GM12865 (cell line): Measurements from ENCODE around the gene RRP1B.

Experiments used
- DNase-seq: peaks from one replicate; pipeline ENCODE4 v3.0.0; 2010; ENCODE audit warnings: low read depth
- H3K4me3 ChIP-seq: 2 replicates; pipeline ENCODE4 v1.5.1; 2011; ENCODE audit warnings: mild to moderate bottlenecking, low read depth, low read length, control low read depth
- CTCF ChIP-seq: IDR thresholded peaks from 2 replicates; pipeline ENCODE4 v1.5.1; 2011; ENCODE audit warnings: low read length, control low read depth, low read depth, inconsistent platforms; ENCODE audit not compliant: insufficient read depth; ENCODE audit errors: missing control alignments

The RRP1B gene

GRCh38 chr21:43631411-43632107 is 27.8 kb upstream of the RRP1B start:
- DNase-seq, result no peak
- H3K4me3 ChIP-seq, result no peak overlapping the region
- no peak for TF ChIP-seq CTCF

DNA sequence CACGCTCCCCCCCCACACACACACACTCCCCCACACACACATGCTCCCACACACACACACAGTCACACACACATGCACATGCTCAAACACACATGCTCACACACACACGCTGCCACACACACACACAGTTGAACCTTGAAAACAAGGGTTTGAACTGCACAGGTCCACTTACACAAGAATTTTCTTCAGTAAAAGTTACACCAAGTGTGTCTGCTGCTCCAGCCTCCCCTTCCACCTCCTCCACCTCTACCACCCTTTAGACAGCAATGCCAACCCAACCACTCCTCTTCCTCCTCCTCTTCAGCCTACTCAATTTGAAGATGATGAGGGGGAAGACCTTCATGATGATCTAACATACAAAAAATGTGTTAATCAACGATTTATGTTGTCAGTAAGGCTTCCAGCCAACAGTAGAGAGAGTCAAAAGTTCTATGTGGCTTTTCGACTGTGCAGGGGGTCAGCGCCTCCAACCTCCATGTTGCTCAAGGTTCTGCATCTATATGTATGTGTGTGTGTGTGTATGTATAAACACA is 26.9 kb upstream of the RRP1B start:
- no peak for TF ChIP-seq CTCF
- no peak for DNase-seq
- H3K4me3 ChIP-seq, result no peak overlapping the region

- no peak for DNase-seq
- H3K4me3 ChIP-seq, result no peak overlapping the region
- TF ChIP-seq CTCF, result no peak
Observed at GRCh38 chr21:43634618-43635017, 24.7 kb upstream of the RRP1B start.

- no peak for DNase-seq
- TF ChIP-seq CTCF, result no peak
- no peak overlapping the region for H3K4me3 ChIP-seq
Observed at GRCh38 chr21:43635436-43635835, 23.9 kb upstream of the RRP1B start.

DNA sequence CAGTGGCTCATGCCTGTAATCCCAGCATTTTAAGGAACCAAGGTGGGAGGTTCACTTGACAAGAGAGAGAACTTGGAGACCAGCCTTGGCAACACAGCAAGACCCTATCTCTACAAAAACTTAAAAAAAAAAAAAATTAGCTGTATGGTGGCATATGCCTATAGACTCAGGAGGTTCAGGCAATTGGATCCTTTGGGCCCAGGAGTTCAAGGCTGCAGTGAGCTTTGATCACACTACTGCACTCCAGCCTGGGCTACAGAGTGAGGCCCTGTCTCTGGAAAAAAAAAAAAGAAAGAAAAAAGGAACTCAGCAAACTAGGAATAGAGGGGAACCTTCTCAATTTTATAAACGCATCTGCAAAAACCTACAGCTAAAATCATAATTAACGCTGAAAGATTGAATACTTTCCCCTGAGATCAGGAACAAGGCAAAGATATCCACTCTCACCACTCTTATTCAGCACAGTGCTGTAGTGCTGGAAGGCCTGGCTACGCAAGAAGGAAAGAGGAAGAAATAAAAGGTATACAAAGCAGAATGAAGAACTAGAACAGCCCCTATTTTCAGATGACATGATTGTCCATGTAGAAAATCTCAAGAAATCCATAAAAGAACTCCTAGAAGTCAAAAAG is 21.7 kb upstream of the RRP1B start:
- no peak overlapping the region for H3K4me3 ChIP-seq
- no peak for DNase-seq
- TF ChIP-seq CTCF, result no peak

DNA sequence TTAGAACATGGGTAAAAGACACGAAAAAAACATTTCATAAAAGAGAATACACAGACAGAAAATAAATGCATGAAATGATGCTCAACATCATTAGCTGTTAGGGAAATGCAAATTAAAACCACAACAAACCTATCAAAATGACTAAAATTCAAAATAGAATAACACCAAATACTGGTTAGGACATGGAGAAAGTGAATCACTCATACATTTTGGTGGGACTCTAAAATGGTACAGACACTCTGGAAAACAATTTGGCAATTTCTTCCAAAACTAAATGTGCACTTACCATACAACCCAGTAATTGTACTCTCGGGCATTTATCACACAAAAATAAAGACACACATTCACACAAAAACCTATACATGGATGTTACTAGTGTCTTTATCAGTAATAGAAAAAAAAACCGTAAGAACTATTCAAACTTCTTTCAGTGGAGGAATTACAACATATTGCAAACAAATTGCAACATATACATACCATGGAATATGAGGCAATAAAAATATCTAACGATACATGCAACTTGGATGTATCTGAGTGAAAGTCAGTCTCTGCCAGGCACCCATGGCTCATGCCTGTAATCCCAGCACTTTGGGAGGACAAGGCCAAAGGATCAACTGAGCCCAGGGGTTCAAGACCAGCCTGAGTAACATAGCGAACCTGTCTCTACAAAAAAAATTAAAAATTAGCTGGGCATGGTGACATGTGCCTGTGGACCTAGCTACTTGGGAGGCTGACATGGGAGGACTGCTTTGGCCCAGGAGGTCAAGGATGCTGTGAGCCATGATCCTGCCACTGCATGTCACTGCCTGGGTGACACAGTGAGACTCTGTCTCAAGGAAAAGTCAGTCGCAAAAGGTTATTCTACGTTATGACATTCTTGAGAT is 19.6 kb upstream of the RRP1B start:
- H3K4me3 ChIP-seq, result no peak overlapping the region
- no peak for DNase-seq
- no peak for TF ChIP-seq CTCF
